Activated T-cell treated with anti-CD3 and anti-CD28 coated beads, Interleukin-2, amount 50 U/mL, for 48 hours (primary cell): ENCODE measurements around the gene UNC13B.

Experiments
- DNase-seq, 2 experiments: peaks; one replicate each; pipeline ENCODE4 v3.0.0-alpha.2; 2020

The UNC13B gene

GRCh38 chr9:35280399-35280798 lies 118.6 kb downstream of the UNC13B start:
- no peak for DNase-seq

GRCh38 chr9:35285731-35286130 lies 123.9 kb downstream of the UNC13B start:
- DNase-seq = no peak

GRCh38 chr9:35286381-35286780 lies 124.6 kb downstream of the UNC13B start:
- no peak for DNase-seq

GRCh38 chr9:35287987-35288632 lies 126.3 kb downstream of the UNC13B start:
- no peak for DNase-seq

GRCh38 chr9:35288778-35289177 lies 127.0 kb downstream of the UNC13B start:
- no peak for DNase-seq

- DNase-seq = no peak
These were observed 131.7 kb downstream of the UNC13B start for GRCh38 chr9:35293376-35293964.

- no peak for DNase-seq
These were observed 132.3 kb downstream of the UNC13B start for GRCh38 chr9:35294066-35294465.

- no peak for DNase-seq
These were observed 132.7 kb downstream of the UNC13B start for GRCh38 chr9:35294556-35294955.

GRCh38 chr9:35295369-35296036 lies 133.7 kb downstream of the UNC13B start:
- no peak for DNase-seq

GRCh38 chr9:35303567-35303966 lies 141.8 kb downstream of the UNC13B start:
- DNase-seq = no peak

GRCh38 chr9:35306283-35306682 lies 144.5 kb downstream of the UNC13B start:
- no peak for DNase-seq

GRCh38 chr9:35308316-35308715 lies 146.5 kb downstream of the UNC13B start:
- DNase-seq = no peak

GRCh38 chr9:35311891-35312639 lies 150.3 kb downstream of the UNC13B start:
- no peak for DNase-seq

- DNase-seq = no peak
These were observed 151.7 kb downstream of the UNC13B start for GRCh38 chr9:35313460-35313859.

GRCh38 chr9:35313916-35314315 lies 152.1 kb downstream of the UNC13B start:
- no peak for DNase-seq

- no peak for DNase-seq
These were observed 156.9 kb downstream of the UNC13B start for GRCh38 chr9:35318741-35319140.

- no peak for DNase-seq
These were observed 160.5 kb downstream of the UNC13B start for GRCh38 chr9:35322075-35322885.

GRCh38 chr9:35324966-35325365 lies 163.2 kb downstream of the UNC13B start:
- DNase-seq = no peak

GRCh38 chr9:35333551-35333950 lies 171.7 kb downstream of the UNC13B start:
- no peak for DNase-seq

- no peak for DNase-seq
These were observed 173.4 kb downstream of the UNC13B start for GRCh38 chr9:35335164-35335563.

GRCh38 chr9:35338086-35338485 lies 176.3 kb downstream of the UNC13B start:
- DNase-seq = no peak

- no peak for DNase-seq
These were observed 176.9 kb downstream of the UNC13B start for GRCh38 chr9:35338561-35339274.
